Activated naive CD8-positive, alpha-beta T cell (primary cell): ENCODE results near the gene TRMT2A.
"Not testable (repeated sequence)": the region's sequence is repeated elsewhere in the genome, so short reads cannot be mapped to it uniquely, and the experiment has no call there.

ENCODE experiments used
- H3K27ac Mint-ChIP-seq: one replicate; pipeline ENCODE4 v1.8.0; 2021; ENCODE audit warnings: mixed read lengths
- H3K27me3 Mint-ChIP-seq: one replicate; pipeline ENCODE4 v1.8.0; 2021; ENCODE audit warnings: mixed read lengths
- H3K36me3 Mint-ChIP-seq: one replicate; pipeline ENCODE4 v1.8.0; 2021; ENCODE audit warnings: mixed read lengths
- H3K4me1 Mint-ChIP-seq: one replicate; pipeline ENCODE4 v1.8.0; 2021; ENCODE audit warnings: low read depth, mixed read lengths
- H3K4me3 Mint-ChIP-seq: one replicate; pipeline ENCODE4 v1.8.0; 2021; ENCODE audit warnings: mild to moderate bottlenecking, mixed read lengths
- H3K9me3 Mint-ChIP-seq: one replicate; pipeline ENCODE4 v1.8.0; 2021; ENCODE audit warnings: low read depth, mixed read lengths

The TRMT2A gene

GRCh38 chr22:20116951-20117632, at the start of gene TRMT2A:
Gene TRMT2A (minus strand): TSS chr22:20117226. CDS start chr22:20116906, 320 bp downstream.
- peaks cover 39% of the 10 kb centered on the region for H3K4me1 Mint-ChIP-seq
- no peaks in the 10 kb centered on the region for H3K9me3 Mint-ChIP-seq
- H3K27ac Mint-ChIP-seq, result peak within 1 kb of the TSS; percentile 93
- peak within 1 kb of the TSS; percentile 95 for H3K4me3 Mint-ChIP-seq
- peaks cover 3% of the 10 kb centered on the region for H3K36me3 Mint-ChIP-seq
- no peaks in the 10 kb centered on the region for H3K27me3 Mint-ChIP-seq

- Mint-ChIP-seq H3K9me3 (no peaks in the 10 kb centered on the region), H3K4me1 (no peaks in the 10 kb centered on the region), H3K27me3 (no peaks in the 10 kb centered on the region), H3K4me3 (no peak overlapping the region), H3K27ac (no peak overlapping the region), H3K36me3 (no peaks in the 10 kb centered on the region)
Observed at GRCh38 chr22:20166703-20167102, 49.7 kb upstream of the TRMT2A start.

- Mint-ChIP-seq H3K4me1 (no peaks in the 10 kb centered on the region), H3K4me3 (no peak overlapping the region), H3K27ac (no peak overlapping the region), H3K27me3 (no peaks in the 10 kb centered on the region), H3K36me3 (no peaks in the 10 kb centered on the region), H3K9me3 (no peaks in the 10 kb centered on the region)
Observed at GRCh38 chr22:20165913-20166312, 48.9 kb upstream of the TRMT2A start.

- no peaks in the 10 kb centered on the region for H3K27me3 Mint-ChIP-seq
- H3K4me3 Mint-ChIP-seq, result no peak overlapping the region
- H3K4me1 Mint-ChIP-seq, result no peaks in the 10 kb centered on the region
- H3K9me3 Mint-ChIP-seq, result no peaks in the 10 kb centered on the region
- H3K36me3 Mint-ChIP-seq, result no peaks in the 10 kb centered on the region
- no peak overlapping the region for H3K27ac Mint-ChIP-seq
Observed at GRCh38 chr22:20165421-20165820, 48.4 kb upstream of the TRMT2A start.

GRCh38 chr22:20164863-20165262, 47.8 kb upstream of the TRMT2A start:
- no peaks in the 10 kb centered on the region for H3K9me3 Mint-ChIP-seq
- no peak overlapping the region for H3K27ac Mint-ChIP-seq
- H3K27me3 Mint-ChIP-seq, result no peaks in the 10 kb centered on the region
- no peak overlapping the region for H3K4me3 Mint-ChIP-seq
- no peaks in the 10 kb centered on the region for H3K36me3 Mint-ChIP-seq
- no peaks in the 10 kb centered on the region for H3K4me1 Mint-ChIP-seq

- Mint-ChIP-seq H3K36me3 (no peaks in the 10 kb centered on the region), H3K27ac (no peak overlapping the region), H3K4me3 (no peak overlapping the region), H3K27me3 (no peaks in the 10 kb centered on the region), H3K9me3 (no peaks in the 10 kb centered on the region), H3K4me1 (no peaks in the 10 kb centered on the region)
Observed at GRCh38 chr22:20160041-20160440, 43.0 kb upstream of the TRMT2A start.

GRCh38 chr22:20159531-20159930, 42.5 kb upstream of the TRMT2A start:
- H3K27ac Mint-ChIP-seq, H3K4me1 Mint-ChIP-seq, H3K9me3 Mint-ChIP-seq, H3K36me3 Mint-ChIP-seq, H3K27me3 Mint-ChIP-seq, H3K4me3 Mint-ChIP-seq: not testable (repeated sequence)

- H3K4me3 Mint-ChIP-seq, result no peak overlapping the region
- H3K27me3 Mint-ChIP-seq, result no peaks in the 10 kb centered on the region
- no peaks in the 10 kb centered on the region for H3K36me3 Mint-ChIP-seq
- H3K27ac Mint-ChIP-seq, result no peak overlapping the region
- H3K9me3 Mint-ChIP-seq, result no peaks in the 10 kb centered on the region
- H3K4me1 Mint-ChIP-seq, result no peaks in the 10 kb centered on the region
Observed at GRCh38 chr22:20159076-20159475, 42.0 kb upstream of the TRMT2A start.

- H3K27ac Mint-ChIP-seq, result no peak overlapping the region
- H3K4me3 Mint-ChIP-seq, result no peak overlapping the region
- H3K36me3 Mint-ChIP-seq, result no peaks in the 10 kb centered on the region
- H3K27me3 Mint-ChIP-seq, result no peaks in the 10 kb centered on the region
- no peaks in the 10 kb centered on the region for H3K4me1 Mint-ChIP-seq
- H3K9me3 Mint-ChIP-seq, result no peaks in the 10 kb centered on the region
Observed at GRCh38 chr22:20158391-20159036, 41.5 kb upstream of the TRMT2A start.

- no peaks in the 10 kb centered on the region for H3K27me3 Mint-ChIP-seq
- H3K9me3 Mint-ChIP-seq, result no peaks in the 10 kb centered on the region
- H3K4me3 Mint-ChIP-seq, result no peak overlapping the region
- H3K4me1 Mint-ChIP-seq, result no peaks in the 10 kb centered on the region
- no peaks in the 10 kb centered on the region for H3K36me3 Mint-ChIP-seq
- H3K27ac Mint-ChIP-seq, result no peak overlapping the region
Observed at GRCh38 chr22:20157430-20158183, 40.6 kb upstream of the TRMT2A start.

GRCh38 chr22:20156611-20157429, 39.8 kb upstream of the TRMT2A start:
- Mint-ChIP-seq H3K27ac (no peak overlapping the region), H3K27me3 (no peaks in the 10 kb centered on the region), H3K4me3 (no peak overlapping the region), H3K9me3 (no peaks in the 10 kb centered on the region), H3K4me1 (no peaks in the 10 kb centered on the region), H3K36me3 (no peaks in the 10 kb centered on the region)

- H3K27ac Mint-ChIP-seq, result no peak overlapping the region
- no peaks in the 10 kb centered on the region for H3K9me3 Mint-ChIP-seq
- H3K4me3 Mint-ChIP-seq, result no peak overlapping the region
Observed at GRCh38 chr22:20156042-20156389, 39.0 kb upstream of the TRMT2A start.

GRCh38 chr22:20155330-20156041, 38.5 kb upstream of the TRMT2A start:
- Mint-ChIP-seq H3K4me1 (no peaks in the 10 kb centered on the region), H3K36me3 (no peaks in the 10 kb centered on the region), H3K27ac (no peak overlapping the region), H3K4me3 (no peak overlapping the region), H3K9me3 (no peaks in the 10 kb centered on the region), H3K27me3 (no peaks in the 10 kb centered on the region)

More at GRCh38 chr22:20156042-20156389, 39.0 kb upstream of the TRMT2A start:
- Mint-ChIP-seq H3K27me3 (no peaks in the 10 kb centered on the region), H3K4me1 (no peaks in the 10 kb centered on the region), H3K36me3 (no peaks in the 10 kb centered on the region)

GRCh38 chr22:20154602-20155187, 37.7 kb upstream of the TRMT2A start:
- Mint-ChIP-seq H3K9me3 (no peaks in the 10 kb centered on the region), H3K27ac (no peak overlapping the region), H3K4me3 (no peak overlapping the region), H3K27me3 (no peaks in the 10 kb centered on the region), H3K36me3 (no peaks in the 10 kb centered on the region), H3K4me1 (no peaks in the 10 kb centered on the region)
